Stimulated activated CD8-positive, alpha-beta memory T cell treated with anti-CD3 and anti-CD28 coated beads, Interleukin-7, amount 100 ng/mL, for 1 hour (primary cell): ENCODE data around the gene COBL.

Experiments used
- DNase-seq, 2 donors: peaks; one replicate each; pipeline ENCODE4 v3.0.0-alpha.2; 2020; ENCODE audit warnings: low read depth in 2 of 2

Gene COBL

GRCh38 chr7:51021906-51022570 is 294.6 kb downstream of the COBL start:
- no peak for DNase-seq

GRCh38 chr7:51020944-51021343 is 295.7 kb downstream of the COBL start:
- no peak for DNase-seq

DNA sequence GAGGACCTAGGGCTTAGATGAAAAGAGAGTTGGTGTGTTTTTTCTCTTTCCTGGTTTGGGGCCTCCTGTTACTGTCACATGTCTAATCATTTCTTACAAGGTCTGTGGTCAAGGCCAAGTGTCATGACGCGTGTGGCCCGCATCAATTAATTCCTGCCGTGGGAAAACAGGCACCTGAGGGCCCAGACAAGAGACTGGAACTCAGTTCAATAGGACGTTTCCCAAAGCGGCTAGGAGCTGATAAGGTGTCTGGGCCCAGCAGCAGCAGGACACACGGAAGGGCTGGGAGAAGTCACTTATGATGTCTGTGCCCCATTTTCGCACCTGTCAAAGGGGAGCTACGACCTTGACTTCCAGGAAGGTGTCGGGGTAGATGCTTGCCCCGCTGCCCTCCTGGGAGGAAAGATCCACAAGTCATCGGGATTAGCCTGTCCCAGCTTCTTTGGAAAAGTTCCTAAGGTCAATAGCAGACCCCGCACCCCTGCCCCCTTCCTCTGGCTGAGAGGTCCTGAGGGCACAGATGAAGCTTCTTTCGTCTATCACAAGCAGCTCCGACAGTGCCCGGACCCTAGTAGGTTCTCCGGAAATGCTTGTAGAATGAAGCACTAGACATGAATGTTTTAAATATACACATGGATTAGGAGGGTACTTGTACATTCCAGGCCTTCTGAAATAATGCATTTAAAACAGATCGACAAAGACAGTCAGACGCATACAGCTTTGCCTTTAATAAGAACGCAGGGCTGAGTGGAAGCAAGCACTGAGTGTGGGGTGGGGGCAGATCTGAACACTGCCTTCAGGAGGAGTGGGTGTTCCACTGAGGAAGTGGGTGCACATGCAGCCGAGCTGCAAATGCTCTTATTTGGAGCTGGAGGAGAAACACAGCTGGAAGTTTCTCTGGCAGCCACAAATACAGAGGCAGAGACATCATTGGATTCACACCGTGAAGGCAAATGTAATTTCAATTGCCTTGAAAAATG is 296.4 kb downstream of the COBL start:
- no peak for DNase-seq

DNA sequence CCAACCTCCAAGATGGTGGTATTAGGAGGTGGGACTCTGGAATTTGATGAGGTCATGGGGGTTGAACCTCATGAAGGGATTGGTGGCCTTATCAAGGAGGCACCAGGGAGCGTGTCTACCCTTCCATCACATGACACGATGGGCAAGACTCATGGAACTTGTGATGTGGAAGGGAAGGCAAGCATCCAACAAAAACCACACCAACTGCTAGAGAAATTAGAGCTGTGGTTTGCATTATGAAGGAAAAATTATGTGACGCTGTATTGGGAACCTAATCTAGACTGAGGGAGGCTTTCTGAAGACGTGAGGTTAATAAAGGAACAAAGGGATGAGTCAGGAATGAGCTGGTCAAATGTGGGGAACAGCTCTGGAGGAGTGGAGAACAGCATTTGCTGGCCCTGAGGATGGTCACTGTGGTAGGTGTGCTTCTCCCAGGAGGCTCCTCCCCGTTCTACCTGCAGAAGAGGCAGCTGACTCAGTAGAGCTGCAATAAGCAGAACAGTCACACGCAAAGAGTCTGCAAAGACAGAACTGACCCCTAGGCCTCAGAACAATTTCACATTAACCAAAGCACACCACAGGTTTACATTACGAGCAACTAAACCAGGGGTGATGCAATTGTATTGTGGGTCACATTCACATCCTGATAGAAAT is 297.3 kb downstream of the COBL start:
- no peak for DNase-seq

GRCh38 chr7:51017576-51018535 is 298.8 kb downstream of the COBL start:
- no peak for DNase-seq

GRCh38 chr7:51016546-51016945 is 300.1 kb downstream of the COBL start:
- DNase-seq: no peak

GRCh38 chr7:51015581-51015980 is 301.0 kb downstream of the COBL start:
- no peak for DNase-seq

DNA sequence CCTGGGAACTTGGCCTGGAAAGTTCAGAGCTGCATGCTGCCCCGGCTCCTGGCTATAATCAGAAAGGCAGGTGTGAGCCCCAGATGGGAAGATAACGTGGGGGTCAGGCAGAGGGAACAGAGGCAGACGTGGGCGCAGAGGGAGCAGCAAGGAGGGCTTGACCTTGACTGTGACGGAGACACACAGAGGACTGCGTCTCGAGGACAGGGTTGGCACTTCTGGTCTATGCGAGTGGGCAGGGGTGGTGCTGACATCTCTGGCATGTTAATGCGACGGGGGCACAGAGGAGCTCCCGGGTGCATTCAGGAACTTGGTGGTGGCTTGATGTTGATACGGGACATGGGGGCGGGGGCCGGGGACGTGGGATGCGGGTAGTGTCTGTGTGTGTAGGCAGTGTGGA is 301.8 kb downstream of the COBL start:
- DNase-seq: no peak

DNA sequence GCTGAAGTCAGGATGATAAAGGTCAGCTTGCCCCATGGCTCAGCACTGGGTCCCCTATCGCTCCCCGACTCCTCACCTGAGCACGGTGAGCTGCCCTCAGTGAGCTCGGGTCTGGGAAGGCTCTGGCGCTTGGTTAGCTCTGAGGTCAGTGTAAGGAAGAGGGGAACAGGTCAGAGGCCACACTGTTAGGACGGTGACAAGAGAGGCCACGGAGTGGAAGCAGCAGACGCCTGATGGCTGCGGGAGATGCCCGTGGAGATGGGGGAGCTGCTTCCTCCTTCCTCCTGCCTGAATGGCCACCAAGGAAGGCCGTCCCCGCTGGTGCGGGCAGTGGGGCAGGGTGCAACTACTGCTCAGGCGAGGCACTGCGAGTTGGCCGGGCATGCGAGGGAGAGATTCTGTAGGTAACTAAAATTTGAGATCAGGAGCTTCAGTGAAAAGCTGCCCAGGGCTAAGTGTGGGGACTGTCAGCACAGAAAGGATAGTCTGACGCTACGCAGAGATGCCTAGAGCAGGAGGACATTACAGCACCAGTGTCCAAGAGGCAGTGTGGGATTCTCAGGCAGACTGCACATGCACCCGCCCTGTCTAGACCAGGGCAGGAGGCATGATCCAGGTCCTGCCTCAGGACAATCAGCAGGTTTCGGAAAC is 302.6 kb downstream of the COBL start:
- no peak for DNase-seq

GRCh38 chr7:51013218-51013786 is 303.3 kb downstream of the COBL start:
- no peak for DNase-seq

DNA sequence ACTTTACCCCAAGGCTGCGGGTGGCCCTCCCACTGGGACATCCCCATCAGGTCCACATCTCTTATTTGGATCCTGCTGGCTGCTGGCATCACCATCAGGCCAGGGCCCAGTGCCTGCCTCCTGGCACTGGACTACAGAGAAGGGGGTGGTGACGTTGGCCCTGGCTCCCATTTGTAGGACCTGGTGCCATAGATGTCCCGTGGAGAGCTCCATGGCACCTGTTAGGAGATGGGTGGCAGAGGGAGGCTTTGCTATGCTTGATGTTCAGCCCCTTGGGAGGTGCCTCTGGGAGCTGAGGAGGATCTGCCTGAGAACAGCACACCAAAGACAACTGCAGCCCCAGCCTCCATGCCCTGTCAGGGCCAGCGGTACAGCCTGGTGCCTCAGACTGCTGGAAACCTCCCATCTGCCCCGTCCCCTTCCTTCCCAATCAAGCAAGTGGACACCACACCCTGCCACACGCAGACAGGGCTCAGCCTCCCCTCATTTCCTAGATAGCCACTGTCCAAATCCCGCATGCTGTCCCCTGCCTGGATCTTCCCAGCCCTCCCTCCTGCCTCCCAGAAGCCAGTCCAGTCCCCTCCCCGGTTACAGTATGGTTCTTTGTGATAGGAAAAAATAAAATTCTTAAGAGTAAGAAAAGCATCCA is 303.9 kb downstream of the COBL start:
- DNase-seq: no peak

GRCh38 chr7:51011710-51012350 is 304.8 kb downstream of the COBL start:
- no peak for DNase-seq

DNA sequence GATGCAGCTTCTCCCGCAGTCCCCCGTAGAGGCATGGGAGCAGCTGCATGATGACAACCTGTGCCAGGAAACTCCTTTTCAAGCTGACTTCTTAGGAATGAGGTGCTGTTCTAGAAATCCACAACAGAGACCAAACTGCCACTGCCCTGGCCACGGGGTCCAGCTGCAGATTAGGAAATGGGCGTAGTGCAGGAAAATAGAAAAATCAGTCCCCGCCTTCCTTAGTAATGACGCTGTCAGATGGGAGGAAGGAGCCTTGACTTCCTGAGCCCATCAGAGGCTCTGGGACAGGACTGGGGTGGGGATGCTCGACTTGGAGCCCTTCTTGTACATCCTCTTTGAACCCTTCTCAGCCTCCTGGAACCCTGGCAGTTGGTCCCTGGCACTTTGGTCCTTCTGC is 306.1 kb downstream of the COBL start:
- DNase-seq: no peak

DNA sequence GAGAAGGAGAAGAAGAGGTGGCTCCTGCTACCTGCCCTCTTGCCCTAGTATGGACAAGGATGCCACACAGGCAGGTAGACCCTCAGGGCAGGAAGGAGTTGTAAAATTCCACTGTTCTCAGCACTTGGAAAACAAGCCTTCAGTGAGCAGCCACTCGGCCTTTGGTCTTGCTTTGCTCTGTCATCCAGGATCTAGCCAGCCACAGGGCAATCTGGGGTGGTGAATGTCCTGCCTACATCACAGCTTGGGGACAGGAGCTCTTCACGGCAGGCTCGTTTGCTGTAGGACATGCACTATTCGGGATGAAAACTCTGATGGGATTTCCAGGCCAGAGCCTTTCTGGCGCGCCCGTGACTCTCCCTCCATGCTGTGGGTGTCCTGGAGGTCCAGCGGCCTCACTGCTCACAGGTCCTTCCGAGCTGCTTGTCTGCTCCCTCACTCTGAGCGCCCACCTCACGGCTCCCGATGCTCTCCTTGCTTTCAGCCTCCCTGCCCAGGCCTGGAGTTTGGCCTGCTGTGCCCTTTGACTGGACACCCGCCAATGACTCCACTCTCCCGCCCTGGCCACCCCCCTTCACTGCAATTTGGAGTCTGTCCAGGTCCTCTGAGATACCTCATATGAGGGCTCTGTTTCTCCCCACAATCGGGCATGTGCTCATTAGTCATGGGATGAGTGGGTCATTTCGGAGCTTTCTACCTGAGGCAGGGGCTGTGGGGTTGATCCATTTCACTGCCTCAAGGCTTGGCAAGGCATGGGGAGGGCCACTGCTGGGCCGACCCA is 306.7 kb downstream of the COBL start:
- no peak for DNase-seq

DNA sequence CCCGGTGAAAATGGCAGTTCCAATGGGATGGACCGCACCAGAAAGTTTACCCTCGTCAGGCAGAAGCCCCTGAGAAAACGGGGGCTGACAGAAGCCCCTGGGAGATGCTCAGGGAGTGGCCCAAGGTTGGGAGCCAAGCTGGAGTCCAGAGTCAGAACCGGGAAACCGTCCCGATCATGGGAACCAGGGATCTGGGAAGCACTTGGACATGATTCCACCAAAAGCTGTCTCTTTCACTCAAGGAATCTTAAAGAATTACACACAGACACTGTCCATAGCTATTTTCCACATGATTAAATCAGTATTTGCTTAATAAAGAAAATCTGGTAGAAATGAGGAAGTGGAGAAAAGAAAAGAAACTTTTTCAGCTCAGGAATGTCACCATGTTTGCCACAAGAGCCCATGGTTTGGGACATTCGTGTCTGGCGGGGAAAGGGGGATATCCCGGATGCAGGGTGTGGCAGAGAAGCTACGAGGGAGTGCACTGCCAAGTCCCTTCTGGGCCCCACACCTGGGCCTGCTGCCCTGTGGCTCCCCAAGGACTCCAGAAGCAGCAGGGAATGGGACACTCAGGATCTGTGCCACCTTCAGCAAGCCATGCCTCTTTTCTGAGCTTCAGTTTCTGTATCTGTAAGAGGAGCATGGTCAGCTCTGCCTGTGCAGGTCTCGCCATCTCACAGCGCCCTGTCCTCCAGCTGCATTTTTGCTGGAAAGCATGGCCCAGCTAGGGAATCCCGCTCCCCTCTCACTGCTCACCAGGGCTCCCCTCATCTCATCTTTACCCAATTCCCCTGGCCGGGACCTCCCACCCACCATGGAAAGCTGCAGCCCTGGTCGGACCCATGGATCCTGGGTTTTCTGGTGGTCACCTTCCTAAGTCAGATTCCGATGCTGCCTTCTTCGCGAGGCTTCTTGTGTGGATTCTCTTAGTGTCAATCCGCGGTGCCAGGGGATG is 308.8 kb downstream of the COBL start:
- DNase-seq: no peak

DNA sequence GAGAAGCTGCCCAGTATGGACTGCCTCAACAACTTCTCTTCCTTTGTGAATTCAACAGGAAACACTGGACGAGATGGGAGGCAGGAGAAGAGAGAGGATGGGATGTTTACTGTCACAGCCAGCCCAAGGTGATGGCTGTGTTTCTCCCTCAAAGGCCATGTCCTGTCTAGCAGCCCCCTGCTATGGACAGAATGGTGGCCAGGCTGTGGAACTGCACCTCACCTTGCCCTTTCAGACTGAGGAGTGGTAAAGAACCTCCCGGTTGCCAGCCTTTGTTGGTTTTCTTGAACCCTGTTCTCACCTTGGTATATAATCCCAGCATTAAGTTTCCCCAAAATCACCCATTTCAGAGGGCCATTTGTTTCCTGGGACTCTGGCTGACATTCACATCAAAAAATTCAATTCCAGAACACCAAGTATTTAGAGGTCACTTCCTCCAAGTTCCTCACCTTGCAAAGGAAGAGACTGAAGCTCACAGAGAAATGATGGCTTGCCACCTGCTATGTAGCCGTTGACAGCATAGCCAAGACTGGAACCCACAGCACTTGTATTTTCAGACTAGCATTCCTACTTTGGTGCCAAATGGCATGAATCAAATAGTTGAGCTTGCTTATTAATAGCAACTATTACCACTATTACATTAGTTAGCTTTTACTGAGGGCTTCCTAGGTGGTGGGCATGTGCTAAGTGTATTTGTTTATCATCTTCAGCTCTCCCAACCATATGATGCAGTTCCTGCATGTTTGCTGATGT is 309.9 kb downstream of the COBL start:
- DNase-seq: no peak

- no peak for DNase-seq
Observed at GRCh38 chr7:51005074-51005473, 311.5 kb downstream of the COBL start.
